Measurements from ENCODE around the gene RSBN1L.

Gene RSBN1L

DNA sequence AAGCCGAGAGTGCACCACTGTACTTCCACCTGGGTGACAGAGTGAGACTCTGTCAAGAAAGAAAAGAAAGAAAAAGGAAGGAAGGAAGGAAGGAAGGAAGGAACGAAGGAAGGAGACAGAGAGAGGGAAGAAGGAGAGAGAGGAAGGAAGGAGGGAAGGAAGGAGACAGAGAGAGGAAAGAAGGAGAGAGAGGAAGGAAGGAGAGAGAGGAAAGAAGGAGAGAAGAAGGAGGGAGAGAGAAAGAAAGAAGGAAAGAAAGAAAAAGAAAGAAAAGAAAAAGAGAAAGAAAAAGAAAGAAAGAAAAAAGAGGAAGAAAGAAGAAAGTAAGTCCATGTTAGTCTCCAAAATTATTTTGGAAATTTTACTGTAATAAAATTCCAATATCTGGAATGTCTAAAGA is 33.4 kb upstream of the RSBN1L start:
- Histone ChIP-seq H3K9me3 (ENCODE audit: control insufficient read depth, low read depth, low read length) (no peaks in the 10 kb centered on the region), H3K27ac (ENCODE audit: low read length) (no peak overlapping the region), H3K9ac (ENCODE audit: low read length) (no peak overlapping the region), H3K36me3 (ENCODE audit: control insufficient read depth, low read depth, low read length) (peaks cover 2% of the 10 kb centered on the region), H3K4me1 (ENCODE audit: control insufficient read depth, low read depth, low read length) (no peaks in the 10 kb centered on the region), H3K4me3 (ENCODE audit: low read length) (no peak overlapping the region), H3K27me3 (ENCODE audit: control insufficient read depth, insufficient read depth, low read length) (no peaks in the 10 kb centered on the region)

DNA sequence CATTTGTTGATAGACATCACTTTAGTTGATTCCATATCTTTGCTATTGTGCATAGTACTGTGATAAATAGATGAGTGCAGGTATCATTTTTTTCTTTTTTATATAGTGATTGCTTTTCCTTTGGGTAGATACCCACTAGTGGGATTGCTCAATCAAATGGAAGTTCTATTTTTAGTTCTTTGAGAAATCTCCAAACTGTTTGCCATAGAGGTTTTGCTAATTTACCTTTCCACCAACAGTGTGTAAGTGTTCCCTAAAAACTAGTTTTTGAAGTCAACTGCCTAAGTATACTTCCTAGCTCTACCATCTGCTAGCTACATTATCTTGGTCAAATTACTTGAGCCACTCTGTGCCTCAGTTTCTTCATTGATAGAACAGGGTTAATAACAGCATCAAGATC is 31.5 kb upstream of the RSBN1L start:
- no peak overlapping the region for H3K4me3 ChIP-seq (ENCODE audit: low read length)
- no peak overlapping the region for H3K9ac ChIP-seq (ENCODE audit: low read length)
- no peak overlapping the region for H3K27ac ChIP-seq (ENCODE audit: low read length)
- H3K27me3 ChIP-seq (ENCODE audit: control insufficient read depth, insufficient read depth, low read length) = no peaks in the 10 kb centered on the region
- no peaks in the 10 kb centered on the region for H3K36me3 ChIP-seq (ENCODE audit: control insufficient read depth, low read depth, low read length)
- H3K4me1 ChIP-seq (ENCODE audit: control insufficient read depth, low read depth, low read length) = no peaks in the 10 kb centered on the region
- no peaks in the 10 kb centered on the region for H3K9me3 ChIP-seq (ENCODE audit: control insufficient read depth, low read depth, low read length)

DNA sequence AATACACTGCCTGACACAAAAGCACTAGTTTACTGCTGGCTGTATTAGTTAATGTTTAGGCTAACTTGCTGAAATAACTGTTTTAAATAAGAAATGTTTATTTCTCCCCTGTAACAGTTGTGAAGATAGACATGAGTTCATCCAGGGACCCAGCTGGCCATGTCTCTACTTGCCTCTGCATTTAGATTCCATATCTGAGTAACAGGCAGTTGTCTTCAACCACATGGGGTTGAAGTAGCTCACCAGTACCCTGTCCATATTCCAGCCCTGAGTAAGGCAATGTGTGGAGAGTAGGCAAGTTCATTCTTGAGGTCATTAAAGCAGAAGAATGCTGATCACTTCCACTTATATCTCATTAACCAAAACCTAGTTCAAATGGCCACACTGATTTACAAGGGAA is 31.1 kb upstream of the RSBN1L start:
- H3K27ac ChIP-seq (ENCODE audit: low read length) = no peak overlapping the region
- H3K27me3 ChIP-seq (ENCODE audit: control insufficient read depth, insufficient read depth, low read length) = no peaks in the 10 kb centered on the region
- H3K4me3 ChIP-seq (ENCODE audit: low read length) = no peak overlapping the region
- no peaks in the 10 kb centered on the region for H3K9me3 ChIP-seq (ENCODE audit: control insufficient read depth, low read depth, low read length)
- H3K9ac ChIP-seq (ENCODE audit: low read length) = no peak overlapping the region
- no peaks in the 10 kb centered on the region for H3K36me3 ChIP-seq (ENCODE audit: control insufficient read depth, low read depth, low read length)
- H3K4me1 ChIP-seq (ENCODE audit: control insufficient read depth, low read depth, low read length) = no peaks in the 10 kb centered on the region

DNA sequence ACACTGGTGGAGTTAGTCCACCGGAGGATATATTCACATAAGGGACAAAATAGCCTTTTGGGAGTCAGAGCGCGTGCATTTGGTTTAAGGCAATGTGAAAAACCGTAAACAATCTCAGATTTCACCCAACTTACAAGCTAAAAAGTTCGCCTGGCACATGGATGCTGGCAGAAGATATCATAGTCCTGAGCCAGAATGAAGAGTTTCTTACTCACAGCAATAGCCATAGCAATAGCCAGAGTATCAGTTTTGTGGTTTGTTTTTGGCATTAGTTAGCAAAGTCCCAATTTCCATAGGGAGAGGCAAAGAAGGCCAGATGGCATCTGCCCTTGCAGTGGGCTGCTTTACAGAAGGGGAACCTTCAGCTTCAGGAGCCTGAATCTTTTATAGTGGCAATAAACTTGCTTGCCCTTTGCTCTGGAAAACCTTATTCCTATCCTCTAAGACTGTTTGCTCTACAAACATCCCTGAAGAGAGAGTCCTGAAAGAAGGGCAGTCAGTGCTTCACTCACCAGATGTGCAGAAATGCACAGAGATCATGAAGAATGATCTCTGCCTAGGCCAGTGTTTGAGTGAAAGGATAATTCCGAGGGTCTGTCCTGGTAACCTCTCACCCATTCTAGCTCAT is 28.7 kb upstream of the RSBN1L start:
- no peaks in the 10 kb centered on the region for H3K36me3 ChIP-seq (ENCODE audit: control insufficient read depth, low read depth, low read length)

DNA sequence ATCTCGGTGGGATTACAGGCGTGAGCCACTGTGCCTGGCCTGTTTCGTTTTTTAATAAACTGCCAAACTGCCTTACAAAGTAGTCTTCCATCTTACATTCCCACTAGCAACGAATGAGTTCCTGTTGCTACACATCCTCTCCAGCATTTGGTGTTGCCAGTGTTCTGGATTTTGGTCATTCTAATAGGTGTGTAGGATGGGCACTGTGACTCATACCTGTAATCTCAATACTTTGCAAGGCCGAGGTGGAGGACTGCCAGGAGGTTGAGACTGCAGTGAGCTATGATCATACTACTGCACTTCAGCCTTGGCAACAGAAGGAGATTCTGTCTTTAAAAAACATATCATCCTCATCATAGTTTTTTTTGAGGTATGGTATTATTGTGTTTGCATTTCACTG is 21.4 kb upstream of the RSBN1L start:
- H3K36me3 ChIP-seq (ENCODE audit: control insufficient read depth, low read depth, low read length) = no peaks in the 10 kb centered on the region
- no peak overlapping the region for H3K4me3 ChIP-seq (ENCODE audit: low read length)
- H3K27ac ChIP-seq (ENCODE audit: low read length) = no peak overlapping the region
- H3K27me3 ChIP-seq (ENCODE audit: control insufficient read depth, insufficient read depth, low read length) = no peaks in the 10 kb centered on the region
- H3K4me1 ChIP-seq (ENCODE audit: control insufficient read depth, low read depth, low read length) = no peaks in the 10 kb centered on the region
- no peak overlapping the region for H3K9ac ChIP-seq (ENCODE audit: low read length)
- H3K9me3 ChIP-seq (ENCODE audit: control insufficient read depth, low read depth, low read length) = no peaks in the 10 kb centered on the region

More for the DNA sequence above, 28.7 kb upstream of the RSBN1L start:
- Histone ChIP-seq H3K27me3 (ENCODE audit: control insufficient read depth, insufficient read depth, low read length) (no peaks in the 10 kb centered on the region), H3K4me1 (ENCODE audit: control insufficient read depth, low read depth, low read length) (no peaks in the 10 kb centered on the region), H3K9ac (ENCODE audit: low read length) (no peak overlapping the region), H3K27ac (ENCODE audit: low read length) (no peak overlapping the region), H3K9me3 (ENCODE audit: control insufficient read depth, low read depth, low read length) (no peaks in the 10 kb centered on the region), H3K4me3 (ENCODE audit: low read length) (no peak overlapping the region)

DNA sequence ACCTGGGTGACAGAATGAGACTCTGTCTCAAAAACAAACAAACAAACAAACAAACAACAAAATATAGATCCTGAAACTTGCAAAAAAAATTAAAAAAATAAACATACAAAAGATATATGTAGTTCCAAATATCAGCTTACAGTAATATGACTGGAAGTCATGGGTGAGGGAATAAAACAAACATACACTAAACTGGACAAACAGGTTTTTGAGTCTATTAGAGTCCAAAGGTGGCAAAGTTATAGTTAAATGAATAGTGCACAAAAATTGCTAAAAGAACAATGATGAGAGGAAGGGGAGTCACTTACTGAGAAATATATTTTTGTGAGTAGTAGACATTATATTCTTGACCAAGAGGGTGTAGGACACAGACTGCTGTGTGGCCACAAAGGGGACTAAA is 16.7 kb upstream of the RSBN1L start:
- no peak overlapping the region for H3K9ac ChIP-seq (ENCODE audit: low read length)
- peaks cover 6% of the 10 kb centered on the region for H3K36me3 ChIP-seq (ENCODE audit: control insufficient read depth, low read depth, low read length)
- no peak overlapping the region for H3K27ac ChIP-seq (ENCODE audit: low read length)
- peaks cover 3% of the 10 kb centered on the region for H3K4me1 ChIP-seq (ENCODE audit: control insufficient read depth, low read depth, low read length)
- no peaks in the 10 kb centered on the region for H3K9me3 ChIP-seq (ENCODE audit: control insufficient read depth, low read depth, low read length)
- no peak overlapping the region for H3K4me3 ChIP-seq (ENCODE audit: low read length)
- H3K27me3 ChIP-seq (ENCODE audit: control insufficient read depth, insufficient read depth, low read length) = no peaks in the 10 kb centered on the region

DNA sequence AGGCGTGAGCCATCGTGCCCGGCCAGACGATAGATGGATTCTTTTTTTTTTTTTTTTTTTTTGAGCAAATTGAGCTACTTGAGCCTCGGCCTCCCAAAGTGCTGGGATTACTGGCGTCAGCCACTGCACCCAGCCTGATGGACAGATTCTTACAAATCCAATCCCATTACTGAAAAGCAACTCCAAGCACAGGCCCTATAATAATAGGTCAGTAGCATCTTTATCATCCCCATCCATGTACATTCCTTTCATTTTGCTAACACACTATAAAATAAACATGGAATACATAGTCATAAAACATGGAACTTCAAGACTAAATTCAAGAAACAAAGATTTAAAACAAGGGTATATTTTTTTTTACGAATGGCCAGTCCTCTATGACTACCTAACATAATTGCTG is 16.0 kb upstream of the RSBN1L start:
- Histone ChIP-seq H3K27me3 (ENCODE audit: control insufficient read depth, insufficient read depth, low read length) (no peaks in the 10 kb centered on the region), H3K4me1 (ENCODE audit: control insufficient read depth, low read depth, low read length) (peaks cover 10% of the 10 kb centered on the region), H3K9ac (ENCODE audit: low read length) (no peak overlapping the region), H3K27ac (ENCODE audit: low read length) (no peak overlapping the region), H3K9me3 (ENCODE audit: control insufficient read depth, low read depth, low read length) (no peaks in the 10 kb centered on the region), H3K4me3 (ENCODE audit: low read length) (no peak overlapping the region), H3K36me3 (ENCODE audit: control insufficient read depth, low read depth, low read length) (peaks cover 6% of the 10 kb centered on the region)

DNA sequence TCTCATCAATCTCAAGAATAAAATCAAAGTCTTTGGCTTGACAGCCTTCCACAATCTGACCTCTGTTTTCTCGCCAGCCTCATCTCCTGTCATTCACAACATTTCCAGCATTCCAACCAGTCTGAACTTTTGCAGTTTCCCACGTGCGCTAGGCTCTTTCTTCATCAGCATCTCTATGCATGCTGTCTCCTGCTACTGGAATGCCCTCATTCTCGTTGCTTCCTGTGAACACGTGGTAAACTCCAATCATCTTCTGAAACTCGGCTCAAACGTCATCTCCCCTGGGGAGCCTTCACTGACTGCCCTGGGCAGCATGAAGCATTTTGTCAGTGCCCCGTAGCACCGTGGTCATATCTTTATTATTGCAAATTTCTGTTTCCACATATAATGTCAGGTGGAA is 12.2 kb upstream of the RSBN1L start:
- Histone ChIP-seq H3K27me3 (ENCODE audit: control insufficient read depth, insufficient read depth, low read length) (no peaks in the 10 kb centered on the region), H3K27ac (ENCODE audit: low read length) (no peak overlapping the region), H3K36me3 (ENCODE audit: control insufficient read depth, low read depth, low read length) (peaks cover 6% of the 10 kb centered on the region), H3K9ac (ENCODE audit: low read length) (no peak overlapping the region), H3K4me1 (ENCODE audit: control insufficient read depth, low read depth, low read length) (peaks cover 11% of the 10 kb centered on the region), H3K9me3 (ENCODE audit: control insufficient read depth, low read depth, low read length) (no peaks in the 10 kb centered on the region), H3K4me3 (ENCODE audit: low read length) (no peak overlapping the region)

DNA sequence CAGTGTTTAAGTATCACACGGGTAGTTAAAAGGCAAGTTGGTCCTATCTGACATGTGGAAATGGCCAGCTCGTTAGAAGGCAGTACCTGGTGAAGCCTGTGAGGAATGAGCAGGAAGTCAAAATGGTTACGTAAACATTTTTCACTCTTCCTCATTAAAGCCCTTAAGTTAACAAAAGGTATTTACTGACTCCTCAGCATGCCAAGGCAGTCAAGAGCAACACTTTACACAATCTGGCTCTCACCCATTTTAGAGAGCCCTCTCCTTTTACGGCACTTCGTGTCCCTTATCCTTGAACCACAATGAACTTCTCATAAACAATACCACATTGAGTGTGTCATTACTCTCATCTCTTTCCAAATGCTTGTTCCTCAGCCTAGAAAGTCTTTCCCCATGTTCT is 11.0 kb upstream of the RSBN1L start:
- Histone ChIP-seq H3K27me3 (ENCODE audit: control insufficient read depth, insufficient read depth, low read length) (no peaks in the 10 kb centered on the region), H3K27ac (ENCODE audit: low read length) (no peak overlapping the region), H3K4me3 (ENCODE audit: low read length) (no peak overlapping the region), H3K9ac (ENCODE audit: low read length) (no peak overlapping the region), H3K4me1 (ENCODE audit: control insufficient read depth, low read depth, low read length) (peaks cover 11% of the 10 kb centered on the region), H3K9me3 (ENCODE audit: control insufficient read depth, low read depth, low read length) (no peaks in the 10 kb centered on the region), H3K36me3 (ENCODE audit: control insufficient read depth, low read depth, low read length) (peaks cover 6% of the 10 kb centered on the region)

DNA sequence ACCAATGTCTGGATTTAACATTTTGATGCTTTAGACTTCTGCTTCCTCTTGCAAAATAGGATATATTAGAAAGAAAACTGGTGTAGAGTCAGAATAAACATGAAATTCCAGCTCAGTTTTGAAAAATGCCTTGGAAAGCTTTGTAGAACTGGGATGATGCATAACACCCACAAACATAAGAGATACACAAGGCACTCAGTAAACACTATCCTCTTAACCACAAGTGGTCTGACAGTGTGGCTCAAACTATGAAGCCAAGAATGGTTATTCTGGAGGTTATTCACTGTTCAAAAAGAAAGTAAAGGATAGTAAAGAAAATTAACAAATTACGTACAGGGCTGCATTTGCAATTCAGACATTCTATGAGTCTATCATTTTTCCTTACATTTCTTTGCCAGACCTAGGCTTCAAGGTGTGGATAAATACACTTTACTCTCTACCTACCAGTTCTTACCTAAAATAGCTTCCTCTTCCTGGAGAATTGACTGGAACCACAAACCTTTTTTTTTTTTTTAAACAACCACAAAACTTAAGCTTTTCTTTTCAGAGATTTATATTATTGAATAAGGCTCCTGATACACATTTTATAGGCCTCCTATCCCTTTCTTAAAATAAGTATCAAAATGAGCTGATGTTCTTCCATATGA is 9.0 kb upstream of the RSBN1L start:
- Histone ChIP-seq H3K27me3 (ENCODE audit: control insufficient read depth, insufficient read depth, low read length) (no peaks in the 10 kb centered on the region), H3K9ac (ENCODE audit: low read length) (no peak overlapping the region), H3K27ac (ENCODE audit: low read length) (no peak overlapping the region), H3K36me3 (ENCODE audit: control insufficient read depth, low read depth, low read length) (peaks cover 6% of the 10 kb centered on the region), H3K4me1 (ENCODE audit: control insufficient read depth, low read depth, low read length) (peaks cover 11% of the 10 kb centered on the region), H3K4me3 (ENCODE audit: low read length) (no peak overlapping the region), H3K9me3 (ENCODE audit: control insufficient read depth, low read depth, low read length) (no peaks in the 10 kb centered on the region)

DNA sequence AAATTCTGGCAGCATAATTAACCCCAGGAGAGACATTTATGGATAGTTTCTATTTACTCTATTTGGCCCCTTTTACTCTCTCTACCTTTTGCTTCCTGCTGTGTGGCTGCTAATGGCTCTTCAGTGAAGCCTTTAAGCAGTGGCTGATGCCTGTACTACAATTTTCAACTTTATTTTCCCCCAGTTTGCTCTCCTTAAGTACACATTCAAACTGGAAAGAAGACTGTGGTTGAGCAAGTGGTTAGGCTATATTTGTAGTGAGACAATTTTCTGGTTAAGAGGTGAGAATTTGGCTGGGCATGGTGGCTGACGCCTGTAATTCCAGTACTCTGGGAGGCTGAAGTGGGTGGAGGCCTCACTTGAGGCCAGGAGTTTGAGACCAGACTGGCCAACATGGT is 8.5 kb upstream of the RSBN1L start:
- Histone ChIP-seq H3K4me1 (ENCODE audit: control insufficient read depth, low read depth, low read length) (peaks cover 11% of the 10 kb centered on the region), H3K4me3 (ENCODE audit: low read length) (no peak overlapping the region), H3K27me3 (ENCODE audit: control insufficient read depth, insufficient read depth, low read length) (no peaks in the 10 kb centered on the region), H3K27ac (ENCODE audit: low read length) (no peak overlapping the region), H3K9me3 (ENCODE audit: control insufficient read depth, low read depth, low read length) (no peaks in the 10 kb centered on the region), H3K36me3 (ENCODE audit: control insufficient read depth, low read depth, low read length) (peaks cover 2% of the 10 kb centered on the region), H3K9ac (ENCODE audit: low read length) (no peak overlapping the region)

DNA sequence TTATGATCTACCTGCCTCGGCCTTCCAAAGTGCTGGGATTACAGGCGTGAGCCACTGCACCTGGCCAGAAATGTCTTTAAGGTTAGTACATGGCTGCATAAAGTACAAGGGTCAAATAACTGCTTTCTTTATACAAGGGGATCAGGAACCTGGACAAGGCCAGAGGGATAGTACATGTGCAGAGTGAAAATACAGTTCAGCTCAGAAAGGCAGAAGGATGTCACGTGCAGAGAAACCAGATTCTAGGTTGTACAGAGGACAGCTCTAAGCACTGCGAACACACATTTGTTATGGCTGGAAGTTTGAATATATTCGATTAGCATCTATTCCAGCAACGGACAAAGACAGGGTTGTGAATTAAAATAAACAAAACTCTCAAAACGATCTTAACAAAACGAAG is 6.0 kb upstream of the RSBN1L start:
- Histone ChIP-seq H3K27ac (ENCODE audit: low read length) (no peak overlapping the region), H3K4me1 (ENCODE audit: control insufficient read depth, low read depth, low read length) (peaks cover 1% of the 10 kb centered on the region), H3K9me3 (ENCODE audit: control insufficient read depth, low read depth, low read length) (no peaks in the 10 kb centered on the region), H3K9ac (ENCODE audit: low read length) (no peak overlapping the region), H3K4me3 (ENCODE audit: low read length) (no peak overlapping the region), H3K27me3 (ENCODE audit: control insufficient read depth, insufficient read depth, low read length) (no peaks in the 10 kb centered on the region), H3K36me3 (ENCODE audit: control insufficient read depth, low read depth, low read length) (no peaks in the 10 kb centered on the region)

All from iPS-18a (cell line).